Gastroesophageal sphincter (tissue), 2 donors: Measurements from ENCODE around the gene STARD8.

Experiments used
- EP300 ChIP-seq: sonication (generic); formaldehyde crosslinking; IDR thresholded peaks from one replicate; pipeline ENCODE4 v1.6.1; 2017; ENCODE audit warnings: antibody characterized with exemption, mild to moderate bottlenecking
- POLR2A ChIP-seq, 2 donors: fragments of 450-650 bp; IDR thresholded peaks; one replicate each; pipeline ENCODE4 v1.6.1; 2017; ENCODE audit warnings: antibody characterized with exemption in 2 of 2, mild to moderate bottlenecking in 2 of 2, moderate library complexity in 1 of 2

- TF ChIP-seq EP300 (no peak), POLR2A (IDR thresholded peaks at IDR 0.05) (no peak)
These were observed 71.9 kb downstream of the STARD8 start for GRCh38 chrX:68719181-68719903.
